Spleen (tissue), 11 donors: ENCODE results near the gene PHOX2B. TPM values are rescaled to one million over a fixed set of nuclear protein-coding genes. Genes with fewer than 3 reads are reported as not detected.

Source experiments
- DNase-seq: peaks from one replicate; pipeline ENCODE4 v3.0.0-alpha.2; 2020
- H3K27ac ChIP-seq, 8 donors: fragments of 200-600 bp; sonication (generic) in 7 of 8; 1 replicate in 4 of 8; 2 replicates in 4 of 8; pipeline versions ENCODE4 v1.5.0 to v1.8.0; 2016 to 2021; ENCODE audit warnings: inconsistent platforms in 4 of 8, mild to moderate bottlenecking in 4 of 8, moderate library complexity in 1 of 8
- H3K27me3 ChIP-seq, 7 donors: fragments of 200-600 bp; sonication (generic) in 6 of 7; replicated peaks in 1 of 7; 1 replicate in 4 of 7; 2 replicates in 3 of 7; pipeline versions ENCODE4 v1.5.0 to v1.8.0; 2016 to 2021; ENCODE audit warnings: inconsistent platforms in 3 of 7, mild to moderate bottlenecking in 1 of 7
- H3K36me3 ChIP-seq, 6 donors: fragments of 200-600 bp; sonication (generic) in 5 of 6; 1 replicate in 4 of 6; 2 replicates in 2 of 6; pipeline versions ENCODE4 v1.5.0 to v1.8.0; 2016 to 2021; ENCODE audit warnings: inconsistent platforms in 2 of 6
- H3K4me1 ChIP-seq, 6 donors: fragments of 200-600 bp; sonication (generic) in 5 of 6; 1 replicate in 3 of 6; 2 replicates in 3 of 6; pipeline versions ENCODE4 v1.5.0 to v1.8.0; 2016 to 2021; ENCODE audit warnings: inconsistent platforms in 3 of 6
- H3K4me3 ChIP-seq, 8 donors: fragments of 200-600 bp; sonication (generic) in 7 of 8; 1 replicate in 4 of 8; 2 replicates in 4 of 8; pipeline versions ENCODE4 v1.5.0 to v1.8.0; 2016 to 2021; ENCODE audit warnings: inconsistent platforms in 4 of 8, mild to moderate bottlenecking in 4 of 8, moderate library complexity in 2 of 8
- H3K9me3 ChIP-seq, 8 donors: fragments of 200-600 bp; sonication (generic) in 7 of 8; 1 replicate in 4 of 8; 2 replicates in 4 of 8; pipeline versions ENCODE4 v1.5.0 to v1.8.0; 2016 to 2021; ENCODE audit warnings: inconsistent platforms in 4 of 8
- POLR2A ChIP-seq, 3 donors: fragments of 450-650 bp; IDR thresholded peaks; one replicate each; pipeline ENCODE4 v1.5.1; 2017; ENCODE audit warnings: antibody characterized with exemption in 3 of 3, mild to moderate bottlenecking in 1 of 3
- POLR2AphosphoS5 ChIP-seq, 3 donors: sonication (generic); formaldehyde crosslinking; IDR thresholded peaks; one replicate each; pipeline ENCODE4 v1.5.1; 2017; ENCODE audit warnings: antibody characterized with exemption in 3 of 3
- WGBS, 5 donors: extraction: QIAGEN DNeasy Blood & Tissue Kit in 3 of 5; methylation state at CpG; one replicate each; pipeline versions ENCODE4 v1.1.5 to v1.1.7; 2013 to 2018; 5-methylcytosine and 5-hydroxymethylcytosine counted together
- intact Hi-C: fragments of 100-400 bp; cut with DNase I; formaldehyde crosslinking; loops from one replicate; pipeline ENCODE4 v1.15.0; 2023; ENCODE audit warnings: low total_unique reads
- polyA plus RNA-seq, 3 donors: library from polyadenylated mRNA; stranded (reverse); fragments of 200-250 nt; gene quantifications; one replicate each; pipeline ENCODE4 v1.2.1, GENCODE V29; 2013
- total RNA-seq, 7 donors: library from RNA; depleted of rRNA in 3 of 7; stranded (reverse); fragments of >200 nt in 3 of 7; fragmentation: NEBNext Ultra II Directional in 4 of 7; extraction: Animal tissue kit (Norgen Biotek cat#: 25700) in 4 of 7; gene quantifications; one replicate each; pipeline versions ENCODE4 v1.1.0 to v1.2.1, GENCODE V29; 2016 to 2021
- TF ChIP-seq, protein P1 (sequence below), 11 experiments: fragments of 200-600 bp in 7 of 11; fragments of 450-650 bp in 4 of 11; sonication (generic) in 4 of 11; IDR thresholded peaks in 8 of 11; conservative IDR thresholded peaks in 3 of 11; 1 replicate in 7 of 11; 2 replicates in 4 of 11; pipeline versions ENCODE4 v1.4.0 to v1.8.0; 2016 to 2021; ENCODE audit warnings: antibody characterized with exemption in 11 of 11, inconsistent platforms in 4 of 11, mild to moderate bottlenecking in 1 of 11
- donor health status: healthy with polysubstance abuse.
- donor health status: DM: no; HTN: no; CAD: no; lungs with moderate emphysema.
- donor health status: DM: no; HTN: no; CAD: no.
- donor health status: Bipolar disorder and iron deficiency.
- donor health status: healthy.
- donor health status: DM: no; HTN: no; CAD: no.
- donor health status: DM: yes; HTN: yes; CAD: no.

The PHOX2B gene
- total and polyA plus RNA-seq, 10 donors, result 0.03 TPM; not detected in 9

DNA sequence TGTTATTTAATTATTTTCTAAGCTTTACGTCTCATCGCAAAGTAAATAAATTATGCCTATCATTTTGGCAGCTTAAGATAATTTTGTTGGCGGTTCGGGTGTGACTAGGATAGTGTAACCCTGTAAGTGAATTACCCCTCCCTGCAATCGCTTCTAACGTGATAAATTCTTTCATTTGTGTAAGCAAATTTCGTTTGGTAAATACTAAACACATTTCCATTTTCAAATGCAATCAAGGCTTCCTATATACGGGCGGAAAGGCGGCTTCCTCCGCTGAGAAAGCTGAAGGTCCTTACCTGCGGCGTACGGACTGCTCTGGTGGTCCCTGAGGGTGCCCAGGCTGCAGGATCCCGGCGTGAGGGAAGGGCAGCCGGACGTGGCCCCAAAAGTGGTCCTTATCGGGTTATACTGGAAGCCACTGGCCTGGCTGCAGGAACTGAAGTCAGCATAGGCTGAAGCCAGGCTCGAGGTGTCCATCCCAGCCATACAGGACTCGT, 403 bp downstream of the PHOX2B start:
- 6 to 12% (median 9%) methylated on average over 21 of the region's 21 CpGs for WGBS, 5 donors
- Histone ChIP-seq H3K36me3 (no peaks in the 10 kb centered on the region), H3K27ac (no peak overlapping the region), H3K27me3 (peaks cover 17 to 100% (median 95%) of the 10 kb centered on the region in 7 donors), H3K4me1 (peaks cover 0 to 41% (median 17%) of the 10 kb centered on the region in 6 donors), H3K9me3 (peaks cover 0 to 6% (median 0%) of the 10 kb centered on the region in 8 donors), H3K4me3 (no peak overlapping the region)
- TF ChIP-seq POLR2A (IDR thresholded peaks at IDR 0.05) (no peak), POLR2AphosphoS5 (IDR thresholded peaks at IDR 0.05) (no peak)
- TF ChIP-seq, protein P1, sequence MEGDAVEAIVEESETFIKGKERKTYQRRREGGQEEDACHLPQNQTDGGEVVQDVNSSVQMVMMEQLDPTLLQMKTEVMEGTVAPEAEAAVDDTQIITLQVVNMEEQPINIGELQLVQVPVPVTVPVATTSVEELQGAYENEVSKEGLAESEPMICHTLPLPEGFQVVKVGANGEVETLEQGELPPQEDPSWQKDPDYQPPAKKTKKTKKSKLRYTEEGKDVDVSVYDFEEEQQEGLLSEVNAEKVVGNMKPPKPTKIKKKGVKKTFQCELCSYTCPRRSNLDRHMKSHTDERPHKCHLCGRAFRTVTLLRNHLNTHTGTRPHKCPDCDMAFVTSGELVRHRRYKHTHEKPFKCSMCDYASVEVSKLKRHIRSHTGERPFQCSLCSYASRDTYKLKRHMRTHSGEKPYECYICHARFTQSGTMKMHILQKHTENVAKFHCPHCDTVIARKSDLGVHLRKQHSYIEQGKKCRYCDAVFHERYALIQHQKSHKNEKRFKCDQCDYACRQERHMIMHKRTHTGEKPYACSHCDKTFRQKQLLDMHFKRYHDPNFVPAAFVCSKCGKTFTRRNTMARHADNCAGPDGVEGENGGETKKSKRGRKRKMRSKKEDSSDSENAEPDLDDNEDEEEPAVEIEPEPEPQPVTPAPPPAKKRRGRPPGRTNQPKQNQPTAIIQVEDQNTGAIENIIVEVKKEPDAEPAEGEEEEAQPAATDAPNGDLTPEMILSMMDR (IDR thresholded peaks at IDR 0.05 in 8 of 11, conservative IDR thresholded peaks at IDR 0.05 in 3 of 11), result no peak
- intact Hi-C loops, result no loop called here
- no peak for DNase-seq

DNA sequence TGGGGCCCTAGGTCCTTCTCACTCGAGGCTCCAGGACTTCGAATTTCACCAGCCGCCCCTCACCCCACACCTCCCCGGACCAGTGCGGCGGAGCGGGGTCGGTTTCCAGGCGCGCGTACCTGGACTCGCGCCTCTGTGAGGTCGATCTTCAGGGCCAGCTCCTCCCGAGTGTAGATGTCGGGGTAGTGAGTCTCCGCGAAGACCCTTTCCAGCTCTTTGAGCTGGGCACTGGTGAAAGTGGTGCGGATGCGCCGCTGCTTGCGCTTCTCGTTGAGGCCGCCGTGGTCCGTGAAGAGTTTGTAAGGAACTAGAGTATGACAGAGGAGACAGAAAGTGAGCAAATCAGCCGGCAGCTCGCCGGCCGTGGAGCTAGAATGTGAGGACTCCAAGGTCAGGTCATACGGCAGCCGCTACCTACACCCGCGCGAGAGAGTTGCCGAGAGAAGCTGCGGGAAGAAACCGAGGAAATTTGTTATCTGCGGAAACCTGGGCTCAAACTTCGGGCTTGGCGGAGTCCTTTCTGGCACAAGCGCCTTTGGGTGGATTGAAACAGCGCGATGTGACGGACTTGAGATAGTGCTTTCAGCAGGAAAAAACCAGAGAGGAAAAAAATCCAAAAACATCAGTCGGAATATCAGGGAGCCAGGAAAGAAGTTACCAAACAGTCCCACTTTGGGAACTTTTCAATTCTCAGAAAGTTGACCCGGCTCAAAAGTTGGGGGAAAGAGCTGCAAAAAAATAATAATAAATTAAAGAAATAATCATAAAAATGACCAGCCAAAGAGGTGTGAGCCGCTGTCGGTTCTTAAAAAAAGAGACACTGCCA, 1.1 kb downstream of the PHOX2B start:
- DNase-seq, result no peak
- Histone ChIP-seq H3K27ac (no peak overlapping the region), H3K4me3 (peak overlapping the region in 2 of 8 donors; percentile 11), H3K36me3 (no peaks in the 10 kb centered on the region), H3K27me3 (peaks cover 17 to 100% (median 89%) of the 10 kb centered on the region in 7 donors), H3K9me3 (peaks cover 0 to 6% (median 0%) of the 10 kb centered on the region in 8 donors), H3K4me1 (peaks cover 0 to 41% (median 17%) of the 10 kb centered on the region in 6 donors)
- 8 to 14% (median 10%) methylated on average over 42 to 49 of the region's 49 CpGs for WGBS, 5 donors
- intact Hi-C loops, result no loop called here
- TF ChIP-seq POLR2AphosphoS5 (IDR thresholded peaks at IDR 0.05) (no peak), POLR2A (IDR thresholded peaks at IDR 0.05) (no peak)
- TF ChIP-seq, protein P1 (IDR thresholded peaks at IDR 0.05 in 8 of 11, conservative IDR thresholded peaks at IDR 0.05 in 3 of 11), result no peak

DNA sequence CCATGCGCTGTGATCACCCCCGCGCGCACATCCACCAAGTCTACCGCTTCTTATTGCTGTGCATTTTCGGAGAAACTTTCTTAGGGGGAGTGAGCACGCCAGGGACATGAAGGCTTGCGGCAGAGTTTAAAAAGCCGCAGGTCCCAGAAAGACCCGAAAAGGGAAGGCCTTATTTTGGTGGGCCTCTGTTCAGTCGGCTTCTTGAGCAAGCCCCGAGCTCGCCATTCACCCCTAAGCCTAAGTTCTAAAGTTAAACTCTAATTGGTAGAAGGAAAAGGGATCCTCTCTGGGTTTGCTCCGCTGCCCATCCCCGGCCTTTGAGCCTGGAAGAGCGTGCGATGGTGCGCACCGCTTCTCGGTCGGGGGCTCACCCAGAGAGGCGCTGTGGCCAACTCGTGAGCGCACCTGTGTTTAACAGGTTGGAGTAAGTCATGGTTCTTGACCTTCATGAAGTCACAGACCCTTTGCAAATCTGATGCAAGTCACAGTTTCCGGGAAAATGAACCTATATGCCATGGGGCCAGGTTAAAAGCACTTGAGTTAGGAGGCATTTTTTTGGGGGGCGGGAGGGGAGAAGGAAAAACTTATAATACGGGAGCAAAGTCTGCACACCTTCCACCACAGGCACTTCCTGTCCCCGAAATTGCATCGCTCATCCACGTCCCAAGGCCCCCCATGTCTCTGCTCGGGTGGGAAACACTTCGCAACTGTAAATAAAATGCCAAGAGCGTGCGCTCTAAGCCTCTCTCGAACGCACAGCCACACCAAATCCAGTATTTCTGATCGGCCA, 1.9 kb downstream of the PHOX2B start:
- Histone ChIP-seq H3K36me3 (no peaks in the 10 kb centered on the region), H3K27me3 (peaks cover 17 to 98% (median 81%) of the 10 kb centered on the region in 7 donors), H3K9me3 (peaks cover 0 to 6% (median 0%) of the 10 kb centered on the region in 8 donors), H3K27ac (no peak overlapping the region), H3K4me1 (peaks cover 0 to 37% (median 14%) of the 10 kb centered on the region in 6 donors), H3K4me3 (peak overlapping the region in 1 of 8 donors; percentile 11)
- no peak for TF ChIP-seq POLR2AphosphoS5 (IDR thresholded peaks at IDR 0.05)
- no peak for TF ChIP-seq POLR2A (IDR thresholded peaks at IDR 0.05)
- TF ChIP-seq, protein P1 (IDR thresholded peaks at IDR 0.05 in 8 of 11, conservative IDR thresholded peaks at IDR 0.05 in 3 of 11), result no peak
- intact Hi-C loops, result no loop called here
- WGBS, 5 donors, result 12 to 19% (median 14%) methylated on average over 30 to 37 of the region's 37 CpGs
- no peak for DNase-seq
